ENCODE data around the gene ALG13. TPM values are rescaled to one million over a fixed set of nuclear protein-coding genes. Genes with fewer than 3 reads are reported as not detected.
"Not testable (repeated sequence)": the region's sequence is repeated elsewhere in the genome, so short reads cannot be mapped to it uniquely, and the experiment has no call there.

Gene ALG13
- total RNA-seq, 1 donor from 2014 or later = 84.7 TPM

DNA sequence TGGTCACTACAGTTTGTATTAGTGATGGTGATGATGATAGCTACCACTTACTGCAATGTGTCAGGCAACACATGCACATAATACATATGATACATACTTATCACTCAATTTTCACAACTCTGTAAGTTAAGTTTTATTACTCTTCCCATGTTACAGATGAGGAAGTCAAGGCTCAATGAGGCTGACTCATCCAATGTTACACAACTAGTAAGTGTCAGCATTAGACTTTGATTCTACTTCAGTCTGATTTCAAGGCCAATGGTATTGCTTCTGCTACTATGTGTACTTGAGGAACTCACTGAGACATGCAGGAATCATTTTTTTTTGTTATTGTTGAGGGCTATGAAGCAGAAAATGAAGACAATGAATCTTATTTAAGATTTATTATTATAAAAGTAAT lies 98.6 kb downstream of the ALG13 start:
- Mint-ChIP-seq H3K4me1 (ENCODE audit: low read depth) (peaks cover 1% of the 10 kb centered on the region), H3K9me3 (ENCODE audit: low read depth) (no peaks in the 10 kb centered on the region), H3K27ac (no peak overlapping the region), H3K36me3 (ENCODE audit: insufficient read depth) (no peaks in the 10 kb centered on the region), H3K27me3 (no peaks in the 10 kb centered on the region), H3K4me3 (ENCODE audit: low read depth) (no peak overlapping the region)
- TF ChIP-seq CTCF (IDR thresholded peaks at IDR 0.05; ENCODE audit: unreplicated experiment) = no peak
- DNase-seq (ENCODE audit: low spot score, unreplicated experiment) = no peak

GRCh38 chrX:111784667-111785066 lies 103.7 kb downstream of the ALG13 start:
- Mint-ChIP-seq H3K27me3 (no peaks in the 10 kb centered on the region), H3K36me3 (ENCODE audit: insufficient read depth) (peaks cover 2% of the 10 kb centered on the region), H3K4me3 (ENCODE audit: low read depth) (no peak overlapping the region), H3K4me1 (ENCODE audit: low read depth) (no peaks in the 10 kb centered on the region), H3K9me3 (ENCODE audit: low read depth) (peaks cover 33% of the 10 kb centered on the region), H3K27ac (no peak overlapping the region)
- no peak for DNase-seq (ENCODE audit: low spot score, unreplicated experiment)
- TF ChIP-seq CTCF (IDR thresholded peaks at IDR 0.05; ENCODE audit: unreplicated experiment) = no peak

- H3K9me3 Mint-ChIP-seq (ENCODE audit: low read depth) = peaks cover 42% of the 10 kb centered on the region
- H3K4me1 Mint-ChIP-seq (ENCODE audit: low read depth) = not testable (repeated sequence)
Observed at GRCh38 chrX:111790054-111790453, 109.1 kb downstream of the ALG13 start.

More at GRCh38 chrX:111790054-111790453, 109.1 kb downstream of the ALG13 start:
- not testable (repeated sequence) for H3K27ac Mint-ChIP-seq; DNase-seq (ENCODE audit: low spot score, unreplicated experiment); H3K27me3 Mint-ChIP-seq; H3K36me3 Mint-ChIP-seq (ENCODE audit: insufficient read depth); H3K4me3 Mint-ChIP-seq (ENCODE audit: low read depth)

Other genes starting within 250 kb of the ALG13 start
- gene SERTM2, start 169.5 kb upstream of the ALG13 start, total RNA-seq = 0.72 and 0.95 TPM in 2 replicates
- not detected in 2 replicates for gene TRPC5OS, start 195.0 kb downstream of the ALG13 start, total RNA-seq